Neural crest cell (in vitro differentiated cells): ENCODE data around the gene HDAC9. TPM values are rescaled to one million over a fixed set of nuclear protein-coding genes. Genes with fewer than 3 reads are reported as not detected.

Experiments used
- DNase-seq: peaks from one replicate; pipeline ENCODE4 v3.0.0; 2021; ENCODE audit warnings: low read depth, mixed read lengths, low spot score
- H3K27ac Mint-ChIP-seq: one replicate; pipeline ENCODE4 v1.8.0; 2021; ENCODE audit warnings: mild to moderate bottlenecking, mixed read lengths; ENCODE audit not compliant: unreplicated experiment
- H3K27me3 Mint-ChIP-seq: 2 replicates; pipeline ENCODE4 v1.8.0; 2021; ENCODE audit warnings: low read depth, mild to moderate bottlenecking, mixed read lengths
- H3K36me3 Mint-ChIP-seq: 2 replicates; pipeline ENCODE4 v1.8.0; 2021; ENCODE audit warnings: low read depth, mild to moderate bottlenecking, mixed read lengths
- H3K4me1 Mint-ChIP-seq: 2 replicates; pipeline ENCODE4 v1.8.0; 2021; ENCODE audit warnings: mixed read lengths
- H3K4me3 Mint-ChIP-seq: one replicate; pipeline ENCODE4 v1.8.0; 2021; ENCODE audit warnings: mild to moderate bottlenecking, mixed read lengths
- H3K9me3 Mint-ChIP-seq: 2 replicates; pipeline ENCODE4 v1.8.0; 2021; ENCODE audit warnings: mixed read lengths
- CTCF ChIP-seq: fragments of 200-600 bp; sonication (generic); conservative IDR thresholded peaks from 2 replicates; pipeline ENCODE4 v1.5.0; 2021; ENCODE audit warnings: antibody characterized with exemption, mild to moderate bottlenecking
- total RNA-seq: library from RNA; stranded (reverse); gene quantifications from 2 replicates; pipeline ENCODE4 v1.2.1, GENCODE V29; 2021

The HDAC9 gene
- total RNA-seq, 1 donor from 2014 or later: 32.3 TPM

GRCh38 chr7:18475488-18475887, 20.1 kb upstream of the HDAC9 start:
- no peak for TF ChIP-seq CTCF
- H3K27ac Mint-ChIP-seq: no peak overlapping the region
- no peaks in the 10 kb centered on the region for H3K9me3 Mint-ChIP-seq
- no peak overlapping the region for H3K4me3 Mint-ChIP-seq
- DNase-seq: no peak
- H3K27me3 Mint-ChIP-seq: no peaks in the 10 kb centered on the region
- no peaks in the 10 kb centered on the region for H3K36me3 Mint-ChIP-seq
- peaks cover 24% of the 10 kb centered on the region for H3K4me1 Mint-ChIP-seq

GRCh38 chr7:18481776-18482175, 13.8 kb upstream of the HDAC9 start:
- no peak for TF ChIP-seq CTCF
- Mint-ChIP-seq H3K27me3 (no peaks in the 10 kb centered on the region), H3K4me1 (peaks cover under 1% of the 10 kb centered on the region), H3K36me3 (no peaks in the 10 kb centered on the region), H3K27ac (no peak overlapping the region), H3K9me3 (no peaks in the 10 kb centered on the region), H3K4me3 (no peak overlapping the region)
- no peak for DNase-seq

DNA sequence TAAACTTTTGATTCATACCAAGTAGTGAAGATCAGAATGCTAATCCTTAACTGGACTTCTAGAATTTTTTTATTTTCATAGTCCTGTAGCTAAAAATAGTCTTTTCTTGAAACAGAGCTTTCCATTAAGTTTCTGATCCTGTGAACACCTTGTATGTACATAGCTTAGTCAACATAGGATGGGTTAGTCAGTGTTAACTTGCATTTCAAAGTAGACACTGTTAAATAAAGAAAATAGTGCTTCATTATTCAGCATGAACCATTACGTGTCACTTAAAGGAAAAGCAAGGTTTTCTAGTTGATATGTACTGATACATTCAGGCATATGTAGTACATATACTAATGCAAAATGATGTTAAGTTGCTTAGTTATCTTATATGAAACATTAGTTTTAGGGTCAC, 7.5 kb upstream of the HDAC9 start:
- H3K4me1 Mint-ChIP-seq: no peaks in the 10 kb centered on the region
- no peak overlapping the region for H3K27ac Mint-ChIP-seq
- no peak for DNase-seq
- no peak for TF ChIP-seq CTCF
- H3K36me3 Mint-ChIP-seq: no peaks in the 10 kb centered on the region
- no peaks in the 10 kb centered on the region for H3K9me3 Mint-ChIP-seq
- H3K4me3 Mint-ChIP-seq: no peak overlapping the region
- H3K27me3 Mint-ChIP-seq: no peaks in the 10 kb centered on the region

- TF ChIP-seq CTCF: no peak
- H3K27ac Mint-ChIP-seq: no peak overlapping the region
- H3K4me1 Mint-ChIP-seq: peaks cover 6% of the 10 kb centered on the region
- H3K27me3 Mint-ChIP-seq: no peaks in the 10 kb centered on the region
- H3K36me3 Mint-ChIP-seq: no peaks in the 10 kb centered on the region
- H3K9me3 Mint-ChIP-seq: no peaks in the 10 kb centered on the region
- no peak overlapping the region for H3K4me3 Mint-ChIP-seq
- no peak for DNase-seq
Measured at GRCh38 chr7:18489624-18490023, 5.9 kb upstream of the HDAC9 start.

- no peaks in the 10 kb centered on the region for H3K27me3 Mint-ChIP-seq
- no peak for TF ChIP-seq CTCF
- H3K4me3 Mint-ChIP-seq: no peak overlapping the region
- H3K4me1 Mint-ChIP-seq: peaks cover 27% of the 10 kb centered on the region
- H3K27ac Mint-ChIP-seq: no peak overlapping the region
- DNase-seq: no peak
- H3K9me3 Mint-ChIP-seq: no peaks in the 10 kb centered on the region
- H3K36me3 Mint-ChIP-seq: no peaks in the 10 kb centered on the region
Measured at GRCh38 chr7:18491871-18492270, 3.7 kb upstream of the HDAC9 start.

DNA sequence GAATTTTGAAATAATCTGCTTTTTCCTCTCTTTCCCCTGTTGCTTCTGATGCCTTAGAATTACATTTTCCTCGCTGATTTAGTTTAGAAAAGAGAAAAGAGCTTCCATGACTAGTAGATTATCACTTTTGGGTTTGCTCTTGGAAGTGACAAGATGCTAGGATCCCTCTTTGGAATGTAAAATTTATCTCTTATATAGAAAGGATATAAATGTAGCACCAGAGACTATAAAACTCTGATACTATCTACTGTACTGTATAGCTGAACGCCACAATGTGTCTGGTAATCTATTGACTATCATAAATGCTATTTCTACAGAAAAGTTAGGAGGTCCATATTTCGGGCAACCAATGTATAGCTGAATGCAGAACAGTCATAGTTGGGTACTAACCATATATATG, 1.1 kb upstream of the HDAC9 start:
- H3K27ac Mint-ChIP-seq: peak overlapping the region; percentile 87
- H3K27me3 Mint-ChIP-seq: no peaks in the 10 kb centered on the region
- peak overlapping the region; percentile 62 for H3K4me3 Mint-ChIP-seq
- no peak for TF ChIP-seq CTCF
- H3K36me3 Mint-ChIP-seq: no peaks in the 10 kb centered on the region
- peaks cover 50% of the 10 kb centered on the region for H3K4me1 Mint-ChIP-seq
- no peak for DNase-seq
- no peaks in the 10 kb centered on the region for H3K9me3 Mint-ChIP-seq
